ENCODE data around the gene GNA14.

GNA14 gene

GRCh38 chr9:77440057-77440456 lies 208.1 kb downstream of the GNA14 start:
- H3K27me3 Mint-ChIP-seq, result no peaks in the 10 kb centered on the region
- H3K4me1 Mint-ChIP-seq, result no peaks in the 10 kb centered on the region
- H3K36me3 Mint-ChIP-seq, result no peaks in the 10 kb centered on the region
- H3K9me3 Mint-ChIP-seq, result no peaks in the 10 kb centered on the region
- no peak overlapping the region for H3K27ac Mint-ChIP-seq
- no peak overlapping the region for H3K4me3 Mint-ChIP-seq

DNA sequence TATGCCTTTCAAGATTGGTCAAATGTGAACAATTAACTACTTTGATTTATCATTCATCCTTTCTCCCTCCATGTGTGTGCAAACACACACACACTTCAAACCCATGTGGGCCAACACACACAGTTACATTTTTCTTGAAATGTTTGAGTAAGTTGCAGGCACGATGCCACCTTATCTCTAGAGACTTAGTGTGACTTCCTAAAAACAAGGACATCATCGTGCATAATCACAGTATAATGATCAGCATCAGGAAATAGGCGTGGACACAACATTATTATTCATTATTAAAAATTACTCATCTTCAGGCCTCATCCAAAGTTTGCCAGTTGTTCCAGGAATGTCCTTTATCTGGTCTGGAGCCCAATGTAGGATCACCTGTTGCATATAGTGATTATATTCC lies 209.5 kb downstream of the GNA14 start:
- Mint-ChIP-seq H3K27ac (no peak overlapping the region), H3K36me3 (no peaks in the 10 kb centered on the region), H3K4me1 (peaks cover 3% of the 10 kb centered on the region), H3K4me3 (no peak overlapping the region), H3K27me3 (peaks cover 1% of the 10 kb centered on the region), H3K9me3 (no peaks in the 10 kb centered on the region)

DNA sequence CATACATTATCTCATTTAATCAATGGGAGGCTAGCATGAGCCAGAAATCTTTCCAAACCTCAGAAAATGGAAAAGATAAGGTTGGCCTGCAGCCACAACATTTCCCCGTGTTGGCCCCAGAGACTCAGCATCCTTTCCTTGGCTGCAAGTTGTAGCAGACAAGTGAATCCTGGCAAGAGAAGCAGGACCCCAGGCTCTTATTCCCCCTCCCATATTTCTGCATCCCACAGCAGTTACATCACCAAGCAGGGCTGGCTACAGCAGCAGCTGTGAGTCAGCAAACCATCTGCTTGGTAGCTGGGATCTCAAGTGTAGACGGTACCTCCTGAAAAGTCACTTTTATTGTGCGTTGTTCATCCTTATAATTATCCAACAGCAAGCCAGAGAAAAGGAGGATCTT lies 212.4 kb downstream of the GNA14 start:
- H3K9me3 Mint-ChIP-seq, result no peaks in the 10 kb centered on the region
- H3K36me3 Mint-ChIP-seq, result no peaks in the 10 kb centered on the region
- peaks cover 4% of the 10 kb centered on the region for H3K4me1 Mint-ChIP-seq
- no peak overlapping the region for H3K4me3 Mint-ChIP-seq
- peaks cover 1% of the 10 kb centered on the region for H3K27me3 Mint-ChIP-seq
- no peak overlapping the region for H3K27ac Mint-ChIP-seq

DNA sequence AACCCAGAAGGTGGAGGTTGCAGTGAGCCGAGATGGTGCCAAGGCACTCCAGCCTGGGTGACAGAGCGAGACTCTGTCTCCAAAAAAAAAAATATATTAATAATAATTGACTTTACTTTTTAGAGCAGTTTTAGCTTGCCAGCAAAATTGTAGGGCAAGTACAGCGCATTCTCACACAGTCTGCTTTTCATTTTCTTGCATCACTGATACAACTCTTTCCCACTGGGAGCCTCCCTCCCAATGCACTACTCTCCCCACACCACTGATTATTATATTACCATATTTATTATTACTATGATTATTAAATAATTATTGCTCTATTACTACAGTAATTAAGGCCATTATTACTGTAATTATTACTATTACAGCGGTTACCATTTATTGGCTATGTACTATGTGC lies 212.8 kb downstream of the GNA14 start:
- Mint-ChIP-seq H3K4me3 (no peak overlapping the region), H3K9me3 (no peaks in the 10 kb centered on the region), H3K36me3 (no peaks in the 10 kb centered on the region), H3K27ac (no peak overlapping the region), H3K27me3 (peaks cover 1% of the 10 kb centered on the region), H3K4me1 (peaks cover 4% of the 10 kb centered on the region)

GRCh38 chr9:77433675-77434445 lies 214.3 kb downstream of the GNA14 start:
- peaks cover 1% of the 10 kb centered on the region for H3K27me3 Mint-ChIP-seq

GRCh38 chr9:77432053-77432452 lies 216.1 kb downstream of the GNA14 start:
- no peaks in the 10 kb centered on the region for H3K36me3 Mint-ChIP-seq
- peaks cover 1% of the 10 kb centered on the region for H3K27me3 Mint-ChIP-seq
- H3K27ac Mint-ChIP-seq, result no peak overlapping the region
- peaks cover 4% of the 10 kb centered on the region for H3K4me1 Mint-ChIP-seq
- no peak overlapping the region for H3K4me3 Mint-ChIP-seq
- no peaks in the 10 kb centered on the region for H3K9me3 Mint-ChIP-seq

More at GRCh38 chr9:77433675-77434445, 214.3 kb downstream of the GNA14 start:
- Mint-ChIP-seq H3K9me3 (no peaks in the 10 kb centered on the region), H3K27ac (no peak overlapping the region), H3K4me3 (no peak overlapping the region), H3K36me3 (no peaks in the 10 kb centered on the region), H3K4me1 (peaks cover 4% of the 10 kb centered on the region)

DNA sequence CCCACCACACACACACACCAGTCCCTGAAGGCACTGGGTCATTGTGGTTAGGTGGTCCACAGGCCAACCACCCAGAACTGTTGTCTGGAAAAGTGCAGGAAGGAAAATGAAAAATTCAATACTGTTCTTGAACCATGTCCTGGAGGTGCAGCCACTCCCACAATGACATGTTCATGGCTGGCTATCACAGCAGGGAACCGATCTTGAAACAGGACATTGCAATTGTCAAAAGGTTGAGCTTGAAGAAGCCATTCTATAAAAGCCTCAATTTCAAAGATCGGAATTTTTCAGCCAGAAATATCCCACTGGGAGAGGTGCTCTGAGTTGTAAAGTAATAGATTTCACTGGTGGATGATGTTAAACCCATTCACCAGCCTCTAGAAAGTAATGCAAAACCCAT lies 218.2 kb downstream of the GNA14 start:
- no peak overlapping the region for H3K4me3 Mint-ChIP-seq
- H3K27ac Mint-ChIP-seq, result no peak overlapping the region
- no peaks in the 10 kb centered on the region for H3K36me3 Mint-ChIP-seq
- H3K27me3 Mint-ChIP-seq, result peaks cover 1% of the 10 kb centered on the region
- H3K9me3 Mint-ChIP-seq, result no peaks in the 10 kb centered on the region
- H3K4me1 Mint-ChIP-seq, result peaks cover 4% of the 10 kb centered on the region

DNA sequence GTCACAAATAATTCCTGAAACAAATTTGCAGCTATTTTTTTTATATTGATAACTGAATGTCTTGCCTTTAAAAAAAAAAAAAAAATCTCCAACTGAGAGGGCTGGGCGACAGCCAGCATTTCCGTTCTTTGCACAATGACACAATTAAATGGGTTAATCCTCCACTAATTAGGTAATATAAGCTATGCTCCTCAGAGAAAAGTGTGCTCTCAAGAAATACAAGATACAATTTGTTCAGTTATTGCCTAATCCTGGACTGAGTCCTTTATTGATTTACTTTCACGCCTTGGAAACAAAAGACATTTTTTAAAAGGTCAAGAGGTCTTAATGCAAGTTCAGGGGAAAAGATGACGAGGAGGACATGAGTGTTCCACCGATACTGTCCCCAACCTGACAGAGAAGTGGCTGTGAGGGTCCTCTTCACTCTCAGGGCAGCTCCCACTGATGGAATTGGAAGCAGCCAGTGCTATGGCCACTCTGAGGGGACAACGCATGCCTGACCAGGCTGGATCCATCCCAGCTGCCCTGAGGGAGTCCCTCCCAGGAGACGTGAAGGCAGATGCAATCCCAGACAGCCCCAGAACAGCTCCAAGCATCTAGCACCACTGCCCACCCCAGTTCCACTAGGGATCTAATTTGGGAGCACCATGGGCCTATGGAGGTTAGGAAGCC lies 220.7 kb downstream of the GNA14 start:
- Mint-ChIP-seq H3K9me3 (no peaks in the 10 kb centered on the region), H3K4me3 (no peak overlapping the region), H3K36me3 (no peaks in the 10 kb centered on the region), H3K27ac (no peak overlapping the region), H3K27me3 (no peaks in the 10 kb centered on the region), H3K4me1 (no peaks in the 10 kb centered on the region)

- no peak overlapping the region for H3K4me3 Mint-ChIP-seq
- no peak overlapping the region for H3K27ac Mint-ChIP-seq
- no peaks in the 10 kb centered on the region for H3K9me3 Mint-ChIP-seq
- no peaks in the 10 kb centered on the region for H3K4me1 Mint-ChIP-seq
- H3K27me3 Mint-ChIP-seq, result no peaks in the 10 kb centered on the region
- no peaks in the 10 kb centered on the region for H3K36me3 Mint-ChIP-seq
These were observed 221.4 kb downstream of the GNA14 start for GRCh38 chr9:77426712-77427111.

DNA sequence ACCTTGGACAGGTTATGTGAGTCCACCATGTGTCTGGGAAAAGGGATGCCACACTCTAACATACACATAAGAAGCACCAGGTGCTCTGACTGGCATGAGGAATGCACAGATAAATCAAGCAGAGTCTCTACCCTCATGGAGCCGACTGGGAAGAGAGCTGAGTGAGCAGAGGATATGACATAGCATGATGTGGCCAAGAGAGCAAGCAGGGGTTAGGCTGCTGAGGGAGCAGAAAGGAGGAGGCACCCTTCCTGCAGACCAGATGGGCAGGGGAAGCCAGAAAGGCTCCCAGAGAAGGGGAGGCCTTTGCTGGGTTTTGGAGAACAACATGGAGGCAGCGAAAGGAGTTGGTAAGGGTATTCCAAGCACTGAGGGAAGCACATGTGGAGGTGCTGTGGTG lies 223.1 kb downstream of the GNA14 start:
- Mint-ChIP-seq H3K27ac (peak overlapping the region; percentile 32), H3K4me1 (no peaks in the 10 kb centered on the region), H3K27me3 (no peaks in the 10 kb centered on the region), H3K9me3 (no peaks in the 10 kb centered on the region), H3K36me3 (no peaks in the 10 kb centered on the region), H3K4me3 (no peak overlapping the region)

DNA sequence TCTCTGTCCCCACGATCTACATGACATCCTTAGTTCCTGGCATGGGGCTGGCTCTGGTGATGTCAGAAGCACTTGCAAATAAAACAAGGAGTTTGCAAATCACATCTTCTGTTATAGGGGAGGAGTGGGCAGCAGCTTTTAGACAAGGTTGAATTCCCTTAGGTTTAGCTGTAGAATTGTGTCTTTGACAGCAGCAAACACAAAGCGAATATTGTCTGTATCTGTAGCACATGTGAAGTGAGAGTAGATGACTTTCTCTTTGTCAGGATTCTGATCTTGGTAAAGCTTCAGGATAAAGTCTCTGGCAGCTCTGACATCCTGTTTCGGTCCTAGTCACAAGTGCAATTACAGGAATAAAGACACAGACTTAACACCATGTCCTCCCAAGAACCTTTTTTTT lies 224.3 kb downstream of the GNA14 start:
- Mint-ChIP-seq H3K4me3 (no peak overlapping the region), H3K4me1 (no peaks in the 10 kb centered on the region), H3K36me3 (no peaks in the 10 kb centered on the region), H3K27me3 (no peaks in the 10 kb centered on the region), H3K27ac (no peak overlapping the region), H3K9me3 (no peaks in the 10 kb centered on the region)

DNA sequence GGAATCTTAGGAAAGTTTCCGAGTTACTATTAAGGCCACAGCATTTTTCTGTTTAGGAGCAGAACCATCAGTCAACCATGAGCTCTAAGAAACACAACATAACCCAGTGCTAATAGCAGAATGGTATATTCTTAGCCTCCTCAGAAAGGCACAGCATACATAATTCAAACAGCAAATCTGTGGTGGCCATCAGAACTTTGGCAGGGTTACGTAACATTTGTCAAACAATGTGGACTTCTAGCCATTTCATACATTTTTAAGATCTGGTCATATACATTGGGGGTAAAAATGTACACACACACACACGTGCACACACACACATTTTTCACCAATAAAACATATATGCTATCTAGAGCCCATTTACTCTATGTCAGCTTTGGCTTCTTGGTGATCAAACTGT lies 225.2 kb downstream of the GNA14 start:
- Mint-ChIP-seq H3K9me3 (no peaks in the 10 kb centered on the region), H3K36me3 (no peaks in the 10 kb centered on the region), H3K27ac (no peak overlapping the region), H3K4me1 (no peaks in the 10 kb centered on the region), H3K4me3 (no peak overlapping the region), H3K27me3 (no peaks in the 10 kb centered on the region)

GRCh38 chr9:77421506-77422265 lies 226.4 kb downstream of the GNA14 start:
- H3K27ac Mint-ChIP-seq, result no peak overlapping the region
- H3K36me3 Mint-ChIP-seq, result no peaks in the 10 kb centered on the region
- H3K27me3 Mint-ChIP-seq, result no peaks in the 10 kb centered on the region
- H3K4me3 Mint-ChIP-seq, result no peak overlapping the region
- no peaks in the 10 kb centered on the region for H3K4me1 Mint-ChIP-seq
- H3K9me3 Mint-ChIP-seq, result no peaks in the 10 kb centered on the region

GRCh38 chr9:77420641-77421040 lies 227.5 kb downstream of the GNA14 start:
- Mint-ChIP-seq H3K4me3 (no peak overlapping the region), H3K27me3 (no peaks in the 10 kb centered on the region)

DNA sequence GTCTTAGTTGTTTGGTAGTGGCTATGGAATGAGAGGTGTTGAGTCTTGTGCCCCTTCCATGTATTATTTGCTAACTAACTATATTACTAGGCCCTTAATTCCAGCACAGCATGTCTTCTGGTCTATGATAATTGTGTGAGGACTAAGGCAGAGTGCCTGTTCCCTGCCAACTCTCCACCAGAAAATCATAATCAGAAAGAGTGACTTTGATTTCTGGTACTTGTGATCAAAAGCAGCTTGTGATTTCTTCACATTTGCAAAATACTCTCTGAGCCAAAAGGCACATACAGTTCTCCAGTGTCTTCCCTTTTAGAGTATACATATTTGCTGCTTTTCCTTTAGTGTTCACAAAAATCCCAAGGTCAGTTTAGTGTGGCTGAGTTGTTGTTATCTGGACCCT lies 229.9 kb downstream of the GNA14 start:
- H3K4me3 Mint-ChIP-seq, result no peak overlapping the region
- H3K27ac Mint-ChIP-seq, result no peak overlapping the region
- H3K27me3 Mint-ChIP-seq, result no peaks in the 10 kb centered on the region
- no peaks in the 10 kb centered on the region for H3K4me1 Mint-ChIP-seq
- H3K36me3 Mint-ChIP-seq, result peaks cover 2% of the 10 kb centered on the region
- no peaks in the 10 kb centered on the region for H3K9me3 Mint-ChIP-seq

More at GRCh38 chr9:77420641-77421040, 227.5 kb downstream of the GNA14 start:
- no peaks in the 10 kb centered on the region for H3K9me3 Mint-ChIP-seq
- H3K4me1 Mint-ChIP-seq, result no peaks in the 10 kb centered on the region
- H3K36me3 Mint-ChIP-seq, result no peaks in the 10 kb centered on the region
- no peak overlapping the region for H3K27ac Mint-ChIP-seq

GRCh38 chr9:77417566-77417965 lies 230.6 kb downstream of the GNA14 start:
- no peaks in the 10 kb centered on the region for H3K4me1 Mint-ChIP-seq
- H3K36me3 Mint-ChIP-seq, result peaks cover 2% of the 10 kb centered on the region
- H3K27me3 Mint-ChIP-seq, result no peaks in the 10 kb centered on the region
- H3K9me3 Mint-ChIP-seq, result no peaks in the 10 kb centered on the region
- H3K4me3 Mint-ChIP-seq, result no peak overlapping the region
- no peak overlapping the region for H3K27ac Mint-ChIP-seq
